ENCODE data around the gene ATAD2B. TPM values are rescaled to one million over a fixed set of nuclear protein-coding genes. Genes with fewer than 3 reads are reported as not detected.

Gene ATAD2B
- total and polyA plus RNA-seq, 2 of the 8 experiments (the other 6 are each of a cell fraction or from before 2014, with no cell fraction given): 3.4 to 16.1 TPM

GRCh38 chr2:23836971-23837565 is 89.9 kb downstream of the ATAD2B start (continued):
- no peak for TF ChIP-seq MAX (IDR thresholded peaks at IDR 0.05)
- TF ChIP-seq CREB1 (IDR thresholded peaks at IDR 0.05): no peak
- no peak for TF ChIP-seq HDAC2 (IDR thresholded peaks at IDR 0.05; ENCODE audit: borderline replicate concordance in 1 of 2, low read depth in 2 of 2, low read length in 2 of 2)
- TF ChIP-seq, protein P1, sequence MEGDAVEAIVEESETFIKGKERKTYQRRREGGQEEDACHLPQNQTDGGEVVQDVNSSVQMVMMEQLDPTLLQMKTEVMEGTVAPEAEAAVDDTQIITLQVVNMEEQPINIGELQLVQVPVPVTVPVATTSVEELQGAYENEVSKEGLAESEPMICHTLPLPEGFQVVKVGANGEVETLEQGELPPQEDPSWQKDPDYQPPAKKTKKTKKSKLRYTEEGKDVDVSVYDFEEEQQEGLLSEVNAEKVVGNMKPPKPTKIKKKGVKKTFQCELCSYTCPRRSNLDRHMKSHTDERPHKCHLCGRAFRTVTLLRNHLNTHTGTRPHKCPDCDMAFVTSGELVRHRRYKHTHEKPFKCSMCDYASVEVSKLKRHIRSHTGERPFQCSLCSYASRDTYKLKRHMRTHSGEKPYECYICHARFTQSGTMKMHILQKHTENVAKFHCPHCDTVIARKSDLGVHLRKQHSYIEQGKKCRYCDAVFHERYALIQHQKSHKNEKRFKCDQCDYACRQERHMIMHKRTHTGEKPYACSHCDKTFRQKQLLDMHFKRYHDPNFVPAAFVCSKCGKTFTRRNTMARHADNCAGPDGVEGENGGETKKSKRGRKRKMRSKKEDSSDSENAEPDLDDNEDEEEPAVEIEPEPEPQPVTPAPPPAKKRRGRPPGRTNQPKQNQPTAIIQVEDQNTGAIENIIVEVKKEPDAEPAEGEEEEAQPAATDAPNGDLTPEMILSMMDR (IDR thresholded peaks at IDR 0.05; ENCODE audit: control extremely low read depth in 1 of 3, insufficient read depth in 1 of 3, low read depth in 1 of 3, low read length in 3 of 3): no peak

Measured in H1 (cell line).